GM21717 (cell line): ENCODE results near the gene TRPM8.

ENCODE experiments used
- ATAC-seq: cut with Tn5 transposase; IDR thresholded peaks from one replicate; pipeline ENCODE4 v1.9.1; 2021; ENCODE audit warnings: mild to moderate bottlenecking, moderate library complexity; ENCODE audit not compliant: unreplicated experiment

Gene TRPM8

GRCh38 chr2:233996461-233996860 is 79.3 kb downstream of the TRPM8 start:
- ATAC-seq, result no peak

DNA sequence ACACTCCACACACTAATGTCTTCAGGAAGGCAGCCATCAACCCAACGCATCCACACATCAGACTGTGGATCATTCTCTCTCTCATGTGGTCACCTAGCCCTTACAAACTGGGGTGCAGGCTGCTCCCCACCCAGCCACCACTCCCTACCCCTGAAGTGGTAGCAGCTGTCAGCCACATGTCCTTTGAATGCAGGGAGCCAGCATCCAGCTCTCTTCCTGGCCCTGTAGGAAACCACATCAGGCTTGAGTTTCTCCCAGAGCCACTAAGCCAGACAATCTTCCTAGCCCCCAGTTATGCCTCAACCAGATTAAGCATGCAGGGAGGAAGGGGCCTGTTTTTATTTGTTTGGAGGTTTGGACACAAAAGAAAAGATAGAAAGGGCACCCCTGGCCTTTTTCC is 80.5 kb downstream of the TRPM8 start:
- no peak for ATAC-seq

DNA sequence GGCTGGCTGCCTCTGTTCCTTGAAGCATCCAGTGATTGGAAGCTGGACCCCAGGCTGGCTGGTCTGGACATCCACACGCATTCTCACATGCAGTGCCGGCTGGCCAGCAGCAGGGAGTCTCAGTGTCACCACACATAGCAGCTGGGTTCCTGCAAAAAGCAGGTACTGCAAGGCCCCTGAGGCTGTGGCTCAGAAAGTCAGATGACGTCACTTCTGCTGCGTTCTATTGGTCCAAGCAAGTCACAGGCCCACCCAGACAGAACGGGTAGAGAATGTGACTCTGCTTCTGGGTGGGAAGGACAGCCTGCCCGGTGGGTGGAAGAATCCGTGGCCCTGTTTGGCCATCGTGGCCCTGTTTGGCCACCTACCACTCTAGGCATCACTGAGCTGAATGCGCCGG is 82.0 kb downstream of the TRPM8 start:
- ATAC-seq, result no peak

DNA sequence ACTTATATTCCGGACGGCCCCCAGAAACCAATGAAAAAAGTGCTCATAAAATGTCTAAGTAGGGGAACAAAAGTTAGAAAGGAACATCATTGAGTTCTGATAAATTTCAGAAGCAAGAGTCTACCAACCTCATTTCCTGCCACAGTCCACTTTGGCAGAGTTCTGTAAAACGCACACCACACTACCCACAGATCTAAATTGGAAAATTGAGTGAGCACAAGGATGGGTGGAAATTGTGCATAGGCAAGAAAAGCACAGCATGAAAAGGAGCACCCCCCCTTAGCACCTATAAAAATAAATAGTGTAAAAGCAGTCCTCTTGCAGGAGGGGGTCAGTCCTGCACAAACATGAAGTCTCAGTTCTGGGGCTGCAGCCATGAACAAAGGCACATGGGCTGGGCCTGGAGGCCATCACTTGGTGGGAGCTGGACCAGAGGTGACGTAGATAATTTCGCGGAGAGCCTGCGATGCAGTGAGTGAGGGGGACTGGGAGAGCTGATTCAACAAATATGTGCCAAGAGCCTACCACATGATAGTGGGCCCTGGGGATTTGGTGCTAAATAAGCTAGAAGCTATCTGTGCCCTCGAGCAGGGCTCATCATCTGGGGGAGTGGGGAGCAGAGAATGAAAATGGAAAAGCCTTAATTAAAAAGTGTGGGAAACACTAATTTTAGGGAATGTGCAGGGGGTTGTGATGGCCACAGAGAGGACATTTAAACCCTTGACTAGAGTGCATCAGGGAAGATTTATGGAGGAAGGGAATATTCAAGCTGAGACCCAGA is 84.4 kb downstream of the TRPM8 start:
- ATAC-seq, result no peak

DNA sequence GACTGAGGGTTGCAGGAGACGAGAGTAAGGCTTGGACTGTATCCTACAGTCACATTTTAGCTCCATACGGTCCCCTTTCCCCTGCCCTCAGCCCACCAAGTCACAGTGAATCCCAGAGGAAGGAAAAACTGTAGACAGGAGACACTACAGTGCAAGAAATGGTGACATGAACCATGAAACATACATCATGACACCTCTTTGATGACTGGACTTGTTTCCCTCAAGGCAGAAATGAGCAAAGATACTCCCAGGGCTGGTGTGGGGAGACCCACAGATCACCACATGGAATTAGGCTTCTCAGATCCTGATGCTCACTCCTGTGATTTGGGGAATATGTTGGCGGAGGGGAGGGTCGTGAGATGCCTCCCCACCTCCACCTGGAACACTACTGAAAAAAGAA is 85.1 kb downstream of the TRPM8 start:
- ATAC-seq, result no peak

GRCh38 chr2:234003972-234004617 is 86.9 kb downstream of the TRPM8 start:
- no peak for ATAC-seq

GRCh38 chr2:234005126-234005525 is 88.0 kb downstream of the TRPM8 start:
- no peak for ATAC-seq

- ATAC-seq, result no peak
Observed at GRCh38 chr2:234006501-234006900, 89.3 kb downstream of the TRPM8 start.

GRCh38 chr2:234014427-234014826 is 97.3 kb downstream of the TRPM8 start:
- ATAC-seq, result no peak

- no peak for ATAC-seq
Observed at GRCh38 chr2:234015861-234016260, 98.7 kb downstream of the TRPM8 start.

- ATAC-seq, result no peak
Observed at GRCh38 chr2:234019896-234020295, 102.7 kb downstream of the TRPM8 start.

DNA sequence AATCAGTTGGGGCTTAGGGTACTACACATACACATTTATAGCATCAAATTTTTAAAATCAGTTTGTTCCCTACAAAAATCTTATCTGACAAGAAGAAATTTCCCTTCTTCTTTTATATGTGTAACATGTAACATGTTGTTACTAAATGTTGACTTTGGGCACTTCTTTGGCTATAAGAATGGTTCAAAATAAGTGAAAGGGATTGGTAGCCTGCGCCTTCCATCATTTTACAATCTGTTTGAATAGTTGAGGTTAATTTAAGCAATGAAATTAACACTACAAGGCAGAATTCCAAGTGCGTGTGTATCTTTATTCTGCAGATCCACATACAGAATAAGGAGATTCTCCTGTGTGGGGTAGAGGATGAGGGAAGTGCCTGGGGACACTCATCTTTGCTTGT is 103.2 kb downstream of the TRPM8 start:
- ATAC-seq, result no peak

GRCh38 chr2:234022424-234022823 is 105.3 kb downstream of the TRPM8 start:
- ATAC-seq, result no peak

DNA sequence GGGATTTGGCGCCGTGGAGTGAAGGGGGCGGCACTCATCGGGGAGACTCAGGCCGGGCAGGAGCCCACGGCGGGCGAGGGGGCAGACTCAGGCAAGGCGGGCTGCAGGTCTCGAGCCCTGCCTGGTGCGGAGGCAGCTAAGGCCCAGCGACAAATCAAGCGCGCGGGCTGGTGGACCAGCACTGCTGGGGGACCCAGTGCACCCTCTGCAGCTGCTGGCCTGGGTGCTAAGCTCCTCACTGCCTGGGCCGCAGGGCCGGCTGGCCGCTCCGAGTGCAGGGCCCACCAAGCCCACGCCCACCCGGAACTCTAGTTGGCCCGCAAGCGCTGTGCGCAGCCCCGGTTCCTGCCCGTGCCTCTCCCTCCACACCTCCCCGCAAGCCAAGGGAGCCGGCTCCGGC is 107.1 kb downstream of the TRPM8 start:
- ATAC-seq, result no peak

DNA sequence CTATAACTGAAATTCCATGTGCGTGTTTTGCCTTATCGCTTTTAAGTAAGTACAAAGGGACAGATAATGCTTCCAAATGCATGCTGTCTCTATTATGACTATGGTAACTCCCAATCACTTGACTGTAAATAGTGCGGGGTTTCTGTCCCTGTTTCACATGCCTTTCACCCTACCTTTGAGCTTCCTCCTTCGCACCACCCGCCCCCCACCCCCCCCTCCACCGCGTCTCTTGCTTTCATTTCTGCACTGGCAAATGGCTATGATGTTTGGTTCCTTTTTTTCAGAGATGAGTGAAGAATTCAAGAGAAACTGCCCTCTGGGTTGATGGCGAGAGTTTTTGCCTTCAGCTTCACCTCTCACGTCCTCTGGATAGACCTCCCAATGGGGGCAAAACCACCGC is 108.3 kb downstream of the TRPM8 start:
- ATAC-seq, result no peak

GRCh38 chr2:234025891-234026401 is 108.8 kb downstream of the TRPM8 start:
- no peak for ATAC-seq

GRCh38 chr2:234026693-234027254 is 109.6 kb downstream of the TRPM8 start:
- no peak for ATAC-seq

GRCh38 chr2:234027641-234028040 is 110.5 kb downstream of the TRPM8 start:
- no peak for ATAC-seq

DNA sequence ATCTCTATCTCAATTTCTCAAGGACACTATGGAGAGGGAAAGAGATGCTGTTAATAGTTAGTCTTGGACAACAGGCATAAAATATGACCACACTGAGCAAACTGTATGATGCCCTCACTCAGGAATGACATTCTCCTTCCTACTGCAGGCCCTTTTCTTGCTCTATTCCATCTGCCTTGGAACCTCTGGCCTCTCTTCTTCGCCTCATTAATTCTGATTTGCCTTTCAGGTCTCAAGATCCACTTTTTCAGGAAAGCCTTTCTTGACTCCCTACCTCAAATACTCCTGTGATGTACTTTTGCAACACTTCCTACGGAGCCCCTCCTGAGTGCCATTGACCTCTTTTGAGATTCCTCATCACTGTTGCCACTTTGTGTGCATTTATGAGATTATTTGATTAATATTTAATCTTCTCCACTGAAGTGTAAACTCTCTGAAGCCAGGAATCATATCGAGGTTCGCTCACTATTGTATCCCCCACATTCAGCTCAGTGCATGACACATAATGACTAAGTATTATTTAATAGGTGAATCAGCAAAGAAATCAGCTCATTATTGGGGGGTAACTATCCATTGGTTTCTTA is 112.1 kb downstream of the TRPM8 start:
- no peak for ATAC-seq

DNA sequence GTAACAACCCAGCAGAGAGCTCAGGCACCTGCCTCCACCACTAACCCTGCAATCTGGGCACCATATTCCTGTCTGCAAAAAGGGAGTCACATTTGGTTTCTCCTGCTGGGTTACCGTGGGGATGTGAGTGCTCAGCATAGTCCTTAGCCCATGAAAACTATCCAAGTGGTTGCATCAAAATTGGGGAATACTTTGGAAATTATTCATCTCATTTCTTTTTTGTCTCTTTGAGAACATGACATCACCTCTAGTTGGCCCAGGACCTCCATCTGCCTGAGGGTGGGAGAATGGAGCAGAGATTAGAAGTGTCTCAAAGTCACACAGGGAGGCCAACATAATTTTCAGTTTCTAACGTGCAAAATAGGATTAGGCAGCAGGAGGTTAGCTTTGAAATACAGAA is 114.0 kb downstream of the TRPM8 start:
- no peak for ATAC-seq

DNA sequence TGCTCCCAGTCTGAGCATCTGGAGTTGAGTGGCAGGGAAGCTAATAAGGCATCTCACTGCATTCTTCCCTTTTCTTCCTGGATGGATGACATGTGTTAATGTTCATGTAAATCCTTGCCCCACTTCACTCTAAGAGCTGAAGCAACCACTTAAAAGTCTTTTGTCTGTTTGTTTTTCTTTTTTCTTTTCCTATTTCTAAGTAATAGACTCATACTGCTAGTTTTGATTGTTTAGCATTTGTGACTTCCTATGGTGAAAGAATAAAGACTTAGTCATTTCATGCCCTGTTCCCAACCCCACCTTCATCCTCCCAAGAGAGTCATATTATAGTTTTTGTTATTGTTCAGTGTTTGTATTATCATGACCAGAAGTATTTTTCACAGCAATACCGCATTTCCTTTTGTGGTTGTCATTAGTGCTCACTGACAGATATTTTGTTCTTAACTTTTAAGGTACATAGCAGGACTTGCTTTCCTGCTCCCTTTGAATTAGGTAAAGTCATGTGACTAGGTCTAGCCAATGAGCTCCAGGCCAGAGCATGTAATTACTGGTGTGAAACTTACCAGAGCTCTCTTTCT is 115.2 kb downstream of the TRPM8 start:
- no peak for ATAC-seq
